GM12875 (cell line): ENCODE data around the gene CDCA5.

Source experiments
- H3K4me3 ChIP-seq: one replicate; pipeline ENCODE4 v1.5.1; 2011; ENCODE audit warnings: low read depth, low read length, control low read depth
- CTCF ChIP-seq: IDR thresholded peaks from 2 replicates; pipeline ENCODE4 v1.5.1; 2011; ENCODE audit warnings: low read depth, mild to moderate bottlenecking, control low read depth, inconsistent platforms, low read length, moderate library complexity, borderline replicate concordance; ENCODE audit not compliant: insufficient read depth

The CDCA5 gene

GRCh38 chr11:65040520-65040846, 43.4 kb downstream of the CDCA5 start:
- TF ChIP-seq CTCF: no peak
- peak overlapping the region; percentile 89 for H3K4me3 ChIP-seq

GRCh38 chr11:65036931-65037330, 46.9 kb downstream of the CDCA5 start:
- no peak for TF ChIP-seq CTCF
- no peak overlapping the region for H3K4me3 ChIP-seq

GRCh38 chr11:65035579-65035978, 48.3 kb downstream of the CDCA5 start:
- TF ChIP-seq CTCF: no peak
- H3K4me3 ChIP-seq: no peak overlapping the region

GRCh38 chr11:65034423-65034822, 49.4 kb downstream of the CDCA5 start:
- TF ChIP-seq CTCF: no peak
- no peak overlapping the region for H3K4me3 ChIP-seq

GRCh38 chr11:65032216-65032615, 51.6 kb downstream of the CDCA5 start:
- no peak for TF ChIP-seq CTCF
- H3K4me3 ChIP-seq: no peak overlapping the region
